ENCODE results near the gene ABCG1. TPM values are rescaled to one million over a fixed set of nuclear protein-coding genes. Genes with fewer than 3 reads are reported as not detected.

Gene ABCG1
- total RNA-seq, 1 donor from 2014 or later, result 138 TPM

DNA sequence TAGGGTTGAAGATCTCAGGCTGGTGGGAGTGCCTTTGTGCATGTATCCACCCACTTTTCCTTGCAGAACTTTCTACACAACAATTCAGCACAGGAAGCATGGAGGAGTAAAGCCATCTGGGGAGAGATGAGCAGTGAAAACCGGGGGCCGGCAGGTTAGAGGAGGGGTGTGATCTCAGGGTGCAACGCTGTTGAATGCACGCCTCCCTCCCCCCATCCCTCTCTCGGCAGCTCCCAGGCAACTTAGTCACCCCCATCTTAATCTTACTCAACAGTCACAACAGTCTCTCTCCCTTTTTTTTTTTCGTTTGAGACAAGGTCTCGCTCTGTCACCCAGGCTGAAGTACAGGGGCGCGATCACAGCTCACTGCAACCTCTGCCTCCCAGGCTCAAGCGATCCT lies 16.6 kb upstream of the ABCG1 start:
- no peak overlapping the region for H3K4me3 ChIP-seq (ENCODE audit: low read depth, low read length)
- FAIRE-seq, result no peak
- no peaks in the 10 kb centered on the region for H3K36me3 ChIP-seq (ENCODE audit: control insufficient read depth, insufficient read depth, low read length)
- TF ChIP-seq, protein P1, sequence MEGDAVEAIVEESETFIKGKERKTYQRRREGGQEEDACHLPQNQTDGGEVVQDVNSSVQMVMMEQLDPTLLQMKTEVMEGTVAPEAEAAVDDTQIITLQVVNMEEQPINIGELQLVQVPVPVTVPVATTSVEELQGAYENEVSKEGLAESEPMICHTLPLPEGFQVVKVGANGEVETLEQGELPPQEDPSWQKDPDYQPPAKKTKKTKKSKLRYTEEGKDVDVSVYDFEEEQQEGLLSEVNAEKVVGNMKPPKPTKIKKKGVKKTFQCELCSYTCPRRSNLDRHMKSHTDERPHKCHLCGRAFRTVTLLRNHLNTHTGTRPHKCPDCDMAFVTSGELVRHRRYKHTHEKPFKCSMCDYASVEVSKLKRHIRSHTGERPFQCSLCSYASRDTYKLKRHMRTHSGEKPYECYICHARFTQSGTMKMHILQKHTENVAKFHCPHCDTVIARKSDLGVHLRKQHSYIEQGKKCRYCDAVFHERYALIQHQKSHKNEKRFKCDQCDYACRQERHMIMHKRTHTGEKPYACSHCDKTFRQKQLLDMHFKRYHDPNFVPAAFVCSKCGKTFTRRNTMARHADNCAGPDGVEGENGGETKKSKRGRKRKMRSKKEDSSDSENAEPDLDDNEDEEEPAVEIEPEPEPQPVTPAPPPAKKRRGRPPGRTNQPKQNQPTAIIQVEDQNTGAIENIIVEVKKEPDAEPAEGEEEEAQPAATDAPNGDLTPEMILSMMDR (IDR thresholded peaks at IDR 0.05; ENCODE audit: insufficient read depth, low read length, severe bottlenecking), result no peak
- DNase-seq (ENCODE audit: low read depth), result no peak
- no peaks in the 10 kb centered on the region for H3K27me3 ChIP-seq (ENCODE audit: control insufficient read depth, insufficient read depth, low read length)

DNA sequence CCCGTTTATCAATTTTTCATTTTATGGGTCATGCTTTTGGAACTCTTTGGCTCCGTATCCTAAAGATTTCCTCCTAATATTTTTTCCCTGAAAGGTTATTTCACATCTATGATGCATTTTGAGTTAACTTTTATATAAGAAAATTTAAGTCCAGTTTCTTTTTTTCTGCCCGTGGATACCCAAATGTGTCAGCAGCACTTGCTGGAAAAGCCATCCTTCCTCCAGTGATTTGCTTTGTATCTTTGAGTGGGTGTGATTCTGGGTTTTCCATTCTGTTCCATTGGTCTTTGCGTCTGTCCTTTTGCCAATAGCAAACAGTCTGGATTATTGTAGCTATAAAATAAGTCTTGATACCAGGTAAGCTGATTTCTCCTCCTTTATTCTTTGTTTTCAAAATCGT lies 15.6 kb upstream of the ABCG1 start:
- DNase-seq (ENCODE audit: low read depth) (no peak), FAIRE-seq (no peak)
- Histone ChIP-seq H3K27me3 (ENCODE audit: control insufficient read depth, insufficient read depth, low read length) (no peaks in the 10 kb centered on the region), H3K36me3 (ENCODE audit: control insufficient read depth, insufficient read depth, low read length) (no peaks in the 10 kb centered on the region), H3K4me3 (ENCODE audit: low read depth, low read length) (no peak overlapping the region)
- TF ChIP-seq, protein P1 (IDR thresholded peaks at IDR 0.05; ENCODE audit: insufficient read depth, low read length, severe bottlenecking), result no peak

DNA sequence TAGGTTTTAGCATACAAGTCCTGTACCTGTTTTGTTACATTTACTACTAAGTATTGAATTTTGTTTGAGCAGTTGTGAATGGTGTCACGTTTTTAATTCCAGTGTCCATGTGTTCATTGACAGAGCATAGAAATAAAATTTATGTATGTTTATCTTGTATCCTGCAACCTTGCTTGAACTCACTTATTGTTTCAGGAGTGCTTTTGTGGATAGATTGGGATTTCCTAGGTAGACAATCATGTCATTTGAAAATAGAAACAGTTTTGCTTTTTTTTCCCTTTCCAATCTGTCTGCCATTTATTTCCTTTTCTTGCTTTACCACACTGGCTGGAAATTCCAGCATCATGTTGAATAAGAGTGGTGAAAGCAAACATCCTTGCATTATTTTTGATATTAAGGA lies 15.0 kb upstream of the ABCG1 start:
- TF ChIP-seq, protein P1 (IDR thresholded peaks at IDR 0.05; ENCODE audit: insufficient read depth, low read length, severe bottlenecking), result no peak
- no peak overlapping the region for H3K4me3 ChIP-seq (ENCODE audit: low read depth, low read length)
- no peaks in the 10 kb centered on the region for H3K36me3 ChIP-seq (ENCODE audit: control insufficient read depth, insufficient read depth, low read length)
- H3K27me3 ChIP-seq (ENCODE audit: control insufficient read depth, insufficient read depth, low read length), result no peaks in the 10 kb centered on the region
- FAIRE-seq (no peak), DNase-seq (ENCODE audit: low read depth) (no peak)

DNA sequence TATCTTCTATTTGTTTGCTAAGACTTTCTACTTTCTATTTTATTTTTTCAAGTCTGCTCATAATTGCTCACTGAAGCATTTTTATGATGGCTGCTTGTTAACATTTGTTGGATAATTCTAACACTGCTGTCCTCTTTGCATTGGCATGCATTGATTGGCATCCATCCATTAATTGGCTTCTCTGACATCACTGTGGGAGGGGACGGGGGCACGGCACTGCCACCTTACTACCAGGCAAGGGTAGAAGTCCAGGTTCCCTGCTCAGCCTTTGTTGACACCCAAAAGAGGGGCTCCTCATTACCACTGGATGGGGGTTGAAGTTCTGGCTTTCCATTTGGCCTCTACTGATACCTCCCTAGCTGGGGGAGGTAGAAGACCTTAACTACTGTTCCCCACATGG lies 11.5 kb upstream of the ABCG1 start:
- H3K27me3 ChIP-seq (ENCODE audit: control insufficient read depth, insufficient read depth, low read length), result no peaks in the 10 kb centered on the region
- FAIRE-seq, result no peak
- DNase-seq (ENCODE audit: low read depth), result no peak
- no peaks in the 10 kb centered on the region for H3K36me3 ChIP-seq (ENCODE audit: control insufficient read depth, insufficient read depth, low read length)
- TF ChIP-seq, protein P1 (IDR thresholded peaks at IDR 0.05; ENCODE audit: insufficient read depth, low read length, severe bottlenecking), result no peak
- H3K4me3 ChIP-seq (ENCODE audit: low read depth, low read length), result no peak overlapping the region

DNA sequence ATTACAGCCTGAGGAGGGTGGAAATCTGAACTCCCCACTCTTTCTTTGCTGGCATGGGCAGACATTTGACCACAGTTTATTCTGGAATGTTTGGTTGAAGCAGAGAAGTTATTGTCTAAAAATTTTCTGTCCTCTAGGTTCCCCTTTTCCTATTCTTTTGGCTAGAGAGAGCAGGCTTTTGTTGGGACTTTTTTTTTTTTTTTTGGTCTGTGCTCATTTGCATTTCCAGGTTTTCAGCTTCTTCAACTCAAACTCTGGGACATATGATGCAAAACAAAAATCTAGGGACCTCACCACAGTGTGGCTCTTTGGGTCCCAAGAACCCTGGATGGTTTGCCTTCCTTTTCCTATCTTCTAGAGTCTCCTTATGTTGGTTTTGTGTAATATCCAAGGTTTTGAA lies 10.9 kb upstream of the ABCG1 start:
- TF ChIP-seq, protein P1 (IDR thresholded peaks at IDR 0.05; ENCODE audit: insufficient read depth, low read length, severe bottlenecking), result no peak
- no peaks in the 10 kb centered on the region for H3K36me3 ChIP-seq (ENCODE audit: control insufficient read depth, insufficient read depth, low read length)
- FAIRE-seq (no peak), DNase-seq (ENCODE audit: low read depth) (no peak)
- H3K4me3 ChIP-seq (ENCODE audit: low read depth, low read length), result no peak overlapping the region
- no peaks in the 10 kb centered on the region for H3K27me3 ChIP-seq (ENCODE audit: control insufficient read depth, insufficient read depth, low read length)

DNA sequence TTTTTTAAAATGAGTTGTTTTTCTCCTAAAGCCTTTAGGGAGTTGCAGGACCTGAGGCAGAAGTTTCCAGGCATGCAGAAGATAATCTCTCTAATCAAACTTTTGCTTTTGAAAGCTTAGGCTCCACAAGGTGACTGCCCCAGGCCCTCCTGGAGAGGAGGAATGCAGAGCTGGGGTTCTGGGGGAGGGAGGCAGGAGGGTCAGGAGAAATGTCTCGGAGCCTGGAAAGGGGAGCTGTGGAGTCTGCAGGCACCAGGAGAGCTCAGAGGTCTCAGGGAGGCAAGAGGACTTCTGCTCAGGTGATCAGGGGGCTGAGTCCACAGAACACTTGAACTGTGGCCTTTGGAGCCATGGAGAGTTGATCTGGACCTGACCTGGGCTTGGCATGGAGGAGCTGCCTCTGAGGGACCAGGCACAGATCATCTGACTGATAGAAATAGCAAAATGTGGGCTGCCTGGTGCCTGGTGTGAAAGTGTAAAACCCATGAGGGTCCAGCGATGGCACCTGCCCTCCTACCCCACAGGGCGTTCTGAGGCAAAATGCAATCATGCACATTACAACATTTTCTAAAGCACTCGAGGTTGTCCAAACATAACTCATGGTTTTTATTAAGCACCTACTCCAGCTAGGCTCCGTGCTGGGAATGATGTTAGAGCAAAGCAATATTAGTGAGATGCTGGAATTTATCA lies 10.0 kb upstream of the ABCG1 start:
- DNase-seq (ENCODE audit: low read depth) (no peak), FAIRE-seq (no peak)
- TF ChIP-seq, protein P1 (IDR thresholded peaks at IDR 0.05; ENCODE audit: insufficient read depth, low read length, severe bottlenecking), result no peak
- no peak overlapping the region for H3K4me3 ChIP-seq (ENCODE audit: low read depth, low read length)
- H3K27me3 ChIP-seq (ENCODE audit: control insufficient read depth, insufficient read depth, low read length), result no peaks in the 10 kb centered on the region
- no peaks in the 10 kb centered on the region for H3K36me3 ChIP-seq (ENCODE audit: control insufficient read depth, insufficient read depth, low read length)
